ENCODE measurements around the gene KRTAP5-1.
A peak's percentile ranks its signal among the peaks of the same experiment; 100 is the strongest.
"Not testable (repeated sequence)": the region's sequence is repeated elsewhere in the genome, so short reads cannot be mapped to it uniquely, and the experiment has no call there.

KRTAP5-1 gene

GRCh38 chr11:1584661-1585370 lies at the start of gene KRTAP5-1:
TSS of gene KRTAP5-1 (minus strand) at chr11:1585283. CDS start at chr11:1585249, 34 bp downstream.
- DNase-seq (ENCODE audit: extremely low read depth, low read depth), result not testable (repeated sequence)

GRCh38 chr11:1633864-1634263 lies 48.8 kb upstream of the KRTAP5-1 start:
- no peak for DNase-seq (ENCODE audit: extremely low read depth, low read depth)

GRCh38 chr11:1632053-1632714 lies 47.1 kb upstream of the KRTAP5-1 start:
- DNase-seq (ENCODE audit: extremely low read depth, low read depth), result no peak
- TF ChIP-seq CTCF (IDR thresholded peaks at IDR 0.05; ENCODE audit: low read depth, low read length), result no peak

More at GRCh38 chr11:1633864-1634263, 48.8 kb upstream of the KRTAP5-1 start:
- TF ChIP-seq CTCF (IDR thresholded peaks at IDR 0.05; ENCODE audit: low read depth, low read length), result no peak

GRCh38 chr11:1631066-1631568 lies 46.0 kb upstream of the KRTAP5-1 start:
- no peak for TF ChIP-seq CTCF (IDR thresholded peaks at IDR 0.05; ENCODE audit: low read depth, low read length)
- no peak for DNase-seq (ENCODE audit: extremely low read depth, low read depth)

- TF ChIP-seq CTCF (IDR thresholded peaks at IDR 0.05; ENCODE audit: low read depth, low read length), result no peak
- DNase-seq (ENCODE audit: extremely low read depth, low read depth), result no peak
Measured at GRCh38 chr11:1630271-1630670, 45.2 kb upstream of the KRTAP5-1 start.

- no peak for TF ChIP-seq CTCF (IDR thresholded peaks at IDR 0.05; ENCODE audit: low read depth, low read length)
- DNase-seq (ENCODE audit: extremely low read depth, low read depth), result no peak
Measured at GRCh38 chr11:1629326-1630185, 44.5 kb upstream of the KRTAP5-1 start, which contains the start of gene KRTAP5-5. TSS of gene KRTAP5-5 (plus strand) at chr11:1629775. CDS start at chr11:1629841, 66 bp downstream.

- peak; percentile 91 for TF ChIP-seq CTCF (IDR thresholded peaks at IDR 0.05; ENCODE audit: low read depth, low read length)
- DNase-seq (ENCODE audit: extremely low read depth, low read depth), result peak; percentile 3
Measured at GRCh38 chr11:1628506-1629325, 43.6 kb upstream of the KRTAP5-1 start.
